GM12875 (cell line): ENCODE results near the gene SRGAP2B.
"Not testable (repeated sequence)": the region's sequence is repeated elsewhere in the genome, so short reads cannot be mapped to it uniquely, and the experiment has no call there.

ENCODE experiments used
- H3K4me3 ChIP-seq: one replicate; pipeline ENCODE4 v1.5.1; 2011; ENCODE audit warnings: low read depth, low read length, control low read depth

SRGAP2B gene

GRCh38 chr1:144960929-144961488 lies 134.1 kb downstream of the SRGAP2B start:
- not testable (repeated sequence) for H3K4me3 ChIP-seq

DNA sequence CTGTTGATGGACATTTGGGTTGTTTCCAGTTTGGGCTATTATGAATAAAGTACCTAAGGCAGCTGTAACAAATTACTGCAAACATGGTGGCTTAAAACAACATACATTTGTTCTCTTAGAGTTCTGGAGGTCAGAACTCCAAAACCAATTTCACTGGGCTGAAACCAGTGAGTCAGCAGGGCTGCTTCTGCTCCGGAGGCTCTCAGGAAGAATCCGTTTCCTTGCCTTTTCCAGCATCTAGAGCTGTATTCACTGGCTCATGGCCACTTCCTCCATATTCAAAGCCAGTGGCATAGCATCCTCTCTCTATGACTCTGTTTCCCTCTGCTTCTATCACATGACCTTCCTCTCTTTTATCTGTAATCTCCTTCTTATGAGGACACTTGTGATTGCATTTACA lies 146.7 kb downstream of the SRGAP2B start:
- not testable (repeated sequence) for H3K4me3 ChIP-seq

- not testable (repeated sequence) for H3K4me3 ChIP-seq
Measured at GRCh38 chr1:144947495-144947894, 147.6 kb downstream of the SRGAP2B start.

DNA sequence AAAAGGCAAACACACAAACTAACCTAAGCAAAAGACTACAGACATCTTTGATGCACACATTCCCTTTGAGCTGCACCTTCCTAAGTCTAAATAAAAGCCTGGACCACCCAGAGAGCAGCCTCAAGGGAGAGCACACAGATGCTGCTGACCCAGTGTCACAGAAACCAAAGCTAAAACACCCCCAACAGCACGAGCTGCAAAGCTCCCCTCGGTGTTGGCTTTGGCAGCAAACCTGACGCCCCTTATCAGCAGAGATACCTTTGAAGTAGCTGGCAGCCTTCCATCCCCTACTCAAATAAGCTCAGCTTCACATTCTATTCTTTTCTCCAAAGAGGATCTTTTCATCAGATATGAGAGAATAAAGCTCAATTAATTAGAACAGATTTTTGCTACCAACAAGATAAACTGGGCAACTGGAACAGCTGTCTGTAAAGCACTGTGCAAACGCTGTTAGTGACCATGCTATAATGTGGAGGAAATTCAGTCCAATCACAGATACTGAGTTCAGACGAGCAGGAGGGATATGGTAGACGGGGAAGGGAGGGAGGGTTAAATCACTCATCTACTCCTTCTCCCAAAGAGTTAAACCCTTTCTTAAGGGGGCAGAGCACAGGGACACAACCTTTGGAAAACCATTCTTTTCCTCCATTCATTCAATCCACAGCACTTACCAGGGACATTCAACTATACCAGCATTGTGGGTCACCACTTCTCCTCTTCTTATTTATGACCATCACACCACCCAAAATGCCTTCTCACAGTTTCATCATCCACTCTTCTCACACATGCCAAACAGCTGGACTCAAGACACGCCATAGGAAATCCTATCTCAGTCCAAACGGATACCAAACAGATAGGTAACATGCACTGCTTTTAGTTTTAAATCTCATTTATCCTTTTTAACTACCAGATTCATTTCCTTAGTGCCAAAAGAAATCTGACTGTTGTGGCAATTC lies 148.3 kb downstream of the SRGAP2B start:
- H3K4me3 ChIP-seq = not testable (repeated sequence)

- H3K4me3 ChIP-seq = not testable (repeated sequence)
Measured at GRCh38 chr1:144941710-144942109, 153.4 kb downstream of the SRGAP2B start.

- H3K4me3 ChIP-seq = not testable (repeated sequence)
Measured at GRCh38 chr1:144940054-144940453, 155.1 kb downstream of the SRGAP2B start.

GRCh38 chr1:144938627-144939026 lies 156.5 kb downstream of the SRGAP2B start:
- not testable (repeated sequence) for H3K4me3 ChIP-seq

GRCh38 chr1:144936186-144936732 lies 158.9 kb downstream of the SRGAP2B start:
- H3K4me3 ChIP-seq = not testable (repeated sequence)

DNA sequence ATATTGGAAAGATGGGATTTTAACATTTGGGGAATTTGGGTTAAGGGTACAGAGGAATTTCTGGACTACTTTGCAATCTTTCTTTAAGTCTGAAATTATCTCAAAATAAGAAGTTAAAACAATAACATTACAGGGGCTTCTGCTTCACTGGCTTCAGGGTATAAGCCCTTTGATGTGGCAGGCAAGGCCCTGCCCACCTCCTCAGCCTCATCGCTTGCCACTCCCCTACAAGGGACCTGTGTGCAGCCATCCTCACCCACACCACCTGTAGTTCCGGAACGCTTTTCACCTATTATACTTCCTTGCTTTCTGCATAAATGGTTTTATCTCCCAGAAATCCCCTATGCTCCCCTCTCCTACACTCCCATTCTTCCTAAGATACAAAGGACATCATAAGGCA lies 159.8 kb downstream of the SRGAP2B start:
- not testable (repeated sequence) for H3K4me3 ChIP-seq

DNA sequence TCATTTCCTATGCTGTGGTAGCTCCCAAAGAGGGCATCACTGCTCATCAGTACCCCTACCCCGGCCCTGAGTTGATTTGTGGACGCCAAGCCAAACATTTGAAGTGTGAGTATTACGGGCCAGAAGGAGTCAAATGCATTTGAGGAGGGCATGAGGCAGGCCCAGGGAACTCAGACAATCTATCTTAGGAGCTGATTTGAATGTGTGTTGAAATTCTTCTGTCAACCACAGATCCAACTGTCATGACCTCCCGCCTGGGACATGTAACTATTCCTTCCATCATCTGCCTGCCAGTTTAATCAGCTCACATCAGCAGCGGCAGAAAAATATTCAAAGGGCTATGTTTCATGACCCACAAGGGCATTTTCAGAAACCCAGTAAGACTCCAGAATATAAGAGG lies 162.1 kb downstream of the SRGAP2B start:
- not testable (repeated sequence) for H3K4me3 ChIP-seq

DNA sequence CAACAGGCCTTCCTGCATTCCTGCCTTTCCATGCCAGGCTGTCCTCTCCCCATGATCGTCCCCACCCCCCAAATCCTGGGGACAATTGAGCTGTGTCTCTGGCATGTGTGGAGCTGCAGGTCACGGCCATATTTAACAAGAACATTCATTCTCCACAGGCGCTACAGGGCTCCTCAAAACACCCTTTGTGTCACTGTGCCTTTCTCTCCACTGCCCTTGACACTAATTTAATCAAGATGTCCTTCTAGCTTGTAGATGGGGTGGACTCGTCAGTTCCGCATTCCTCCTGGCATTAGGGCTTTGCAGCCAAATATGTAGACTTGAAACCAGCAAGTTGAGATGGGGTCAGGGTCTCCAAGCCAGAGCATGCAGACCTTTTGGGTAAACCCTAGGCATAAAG lies 163.0 kb downstream of the SRGAP2B start:
- not testable (repeated sequence) for H3K4me3 ChIP-seq

- not testable (repeated sequence) for H3K4me3 ChIP-seq
Measured at GRCh38 chr1:144931553-144931952, 163.6 kb downstream of the SRGAP2B start.

DNA sequence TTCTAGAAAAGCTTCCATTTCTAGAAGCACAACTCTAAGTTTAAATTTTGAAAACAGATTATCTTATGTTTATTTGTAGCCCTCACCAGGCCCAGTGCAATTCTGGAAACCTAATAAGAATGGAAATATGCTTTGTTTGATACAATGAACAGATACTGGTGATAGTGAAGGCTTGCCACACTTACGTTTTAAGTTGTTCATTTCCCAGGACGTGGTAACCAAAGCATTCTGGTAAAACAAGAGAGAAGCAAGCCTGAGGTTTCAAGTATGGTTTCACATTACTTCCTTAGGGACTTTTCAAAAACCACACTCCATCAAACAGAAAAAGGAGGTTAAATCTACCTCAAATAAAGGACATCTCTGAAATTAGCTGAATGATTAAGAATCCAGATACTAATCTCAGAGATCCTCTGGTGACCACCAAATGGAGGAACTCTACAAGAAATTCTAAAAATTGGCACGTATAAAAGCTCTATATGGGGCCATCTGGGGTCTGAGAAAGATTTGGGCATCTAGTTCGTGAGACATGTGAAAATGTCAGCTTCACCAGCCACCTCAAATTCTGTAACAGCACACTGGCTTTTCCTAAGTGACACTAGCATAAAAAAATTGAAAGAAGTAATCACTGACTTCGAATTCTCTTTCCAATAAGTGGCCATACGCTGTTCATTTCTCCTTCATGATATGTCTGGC lies 164.9 kb downstream of the SRGAP2B start:
- H3K4me3 ChIP-seq = not testable (repeated sequence)

- not testable (repeated sequence) for H3K4me3 ChIP-seq
Measured at GRCh38 chr1:144927292-144927691, 167.8 kb downstream of the SRGAP2B start.

GRCh38 chr1:144923640-144924039 lies 171.5 kb downstream of the SRGAP2B start:
- not testable (repeated sequence) for H3K4me3 ChIP-seq

- not testable (repeated sequence) for H3K4me3 ChIP-seq
Measured at GRCh38 chr1:144922785-144923184, 172.3 kb downstream of the SRGAP2B start.

DNA sequence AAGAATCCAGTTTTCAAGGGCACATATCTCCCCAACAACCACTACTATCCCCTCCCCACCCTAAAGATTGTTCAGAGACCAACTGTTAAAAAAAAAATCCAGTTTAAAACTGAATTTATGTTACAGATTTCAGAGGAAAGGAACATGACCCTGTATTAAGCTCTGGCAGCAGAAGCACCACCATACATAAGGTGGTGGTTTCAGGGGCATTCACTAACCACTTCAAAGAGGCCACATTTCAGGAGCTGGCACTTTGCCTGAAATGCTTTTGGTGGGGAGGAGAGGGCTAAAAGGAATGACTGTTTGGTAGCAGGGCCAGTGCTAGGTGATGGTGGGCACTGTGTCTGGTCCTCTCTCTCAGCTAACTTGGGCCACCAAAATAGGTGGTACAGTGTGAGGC lies 176.0 kb downstream of the SRGAP2B start:
- not testable (repeated sequence) for H3K4me3 ChIP-seq

DNA sequence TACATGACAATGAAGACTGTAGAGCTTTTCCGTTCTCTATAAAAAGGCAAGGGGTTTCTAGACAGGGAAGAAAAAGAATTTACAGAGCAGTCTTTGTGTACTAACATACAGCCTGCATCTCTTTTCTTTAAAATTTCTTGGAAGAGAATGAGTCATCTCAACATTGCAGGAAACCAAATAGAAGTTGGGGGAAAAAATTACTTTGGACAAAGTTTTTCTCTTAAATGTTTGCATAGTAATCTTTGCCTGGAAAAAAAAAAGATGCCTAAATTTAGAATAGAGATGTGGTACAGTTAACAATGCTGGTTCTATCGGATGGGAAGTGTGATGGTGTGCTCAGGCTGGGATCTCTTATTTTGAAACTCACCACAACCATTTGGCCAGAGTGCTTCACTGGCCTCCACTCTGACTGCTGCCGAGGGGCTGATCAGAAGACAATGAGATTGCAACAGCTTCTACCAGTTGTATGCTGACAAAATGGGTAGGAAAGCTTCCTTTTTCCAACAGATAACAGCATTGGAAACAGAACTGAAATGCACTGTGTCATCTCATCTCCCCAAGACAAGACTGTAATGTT lies 177.0 kb downstream of the SRGAP2B start:
- not testable (repeated sequence) for H3K4me3 ChIP-seq

GRCh38 chr1:144917154-144918026 lies 177.7 kb downstream of the SRGAP2B start:
- H3K4me3 ChIP-seq = not testable (repeated sequence)
